ENCODE measurements around the gene HYDIN.
"Not testable (repeated sequence)": the region's sequence is repeated elsewhere in the genome, so short reads cannot be mapped to it uniquely, and the experiment has no call there.

The HYDIN gene

DNA sequence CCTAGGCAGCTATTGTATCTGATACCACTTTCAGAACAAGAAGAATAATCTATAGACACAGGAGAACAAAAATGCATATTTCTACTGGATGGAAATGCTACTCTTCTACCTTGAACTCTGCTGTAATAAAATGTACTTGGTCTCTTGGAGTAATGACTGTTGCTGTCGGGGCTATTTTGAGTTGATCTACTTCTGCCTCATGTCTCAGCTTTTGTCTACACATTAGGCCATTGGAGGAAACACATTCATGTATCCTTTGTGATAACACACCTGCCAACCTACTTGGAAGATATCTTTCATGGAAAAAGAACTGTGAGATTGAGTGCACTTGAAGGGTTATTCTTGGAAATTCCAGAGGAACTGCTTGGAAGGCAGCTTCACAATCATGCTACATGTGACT lies 159.9 kb downstream of the HYDIN start:
- CTCF ChIA-PET; POLR2A ChIA-PET; H3K4me1 ChIP-seq (ENCODE audit: control extremely low read depth in 1 of 4, control insufficient read depth in 4 of 4, insufficient read depth in 4 of 4, low read length in 3 of 4); H3K36me3 ChIP-seq (ENCODE audit: control insufficient read depth in 4 of 4, insufficient read depth in 4 of 4, low read length in 3 of 4); H3K9me3 ChIP-seq (ENCODE audit: control extremely low read depth in 1 of 5, control insufficient read depth in 4 of 5, insufficient read depth in 2 of 5, low read depth in 1 of 5, low read length in 4 of 5); H3K27ac ChIP-seq (ENCODE audit: insufficient read depth in 1 of 2, low read depth in 1 of 2, low read length in 2 of 2, poor library complexity in 1 of 2, severe bottlenecking in 2 of 2); DNase-seq; H3K27me3 ChIP-seq (replicated peaks in 2 of 5; ENCODE audit: control insufficient read depth in 4 of 5, insufficient read depth in 5 of 5, low read length in 4 of 5); H3K4me3 ChIP-seq (ENCODE audit: control insufficient read depth in 1 of 7, extremely low read depth in 1 of 7, insufficient read depth in 4 of 7, low read depth in 2 of 7, low read length in 6 of 7): not testable (repeated sequence)
- no CpG with 5 or more reads among the region's 1 CpG for WGBS (ENCODE audit: insufficient coverage)

GRCh38 chr16:71069842-71070241 lies 160.7 kb downstream of the HYDIN start:
- H3K27me3 ChIP-seq (replicated peaks in 2 of 5; ENCODE audit: control insufficient read depth in 4 of 5, insufficient read depth in 5 of 5, low read length in 4 of 5); CTCF ChIA-PET; H3K4me3 ChIP-seq (ENCODE audit: control insufficient read depth in 1 of 7, extremely low read depth in 1 of 7, insufficient read depth in 4 of 7, low read depth in 2 of 7, low read length in 6 of 7); H3K27ac ChIP-seq (ENCODE audit: insufficient read depth in 1 of 2, low read depth in 1 of 2, low read length in 2 of 2, poor library complexity in 1 of 2, severe bottlenecking in 2 of 2); H3K4me1 ChIP-seq (ENCODE audit: control extremely low read depth in 1 of 4, control insufficient read depth in 4 of 4, insufficient read depth in 4 of 4, low read length in 3 of 4); H3K36me3 ChIP-seq (ENCODE audit: control insufficient read depth in 4 of 4, insufficient read depth in 4 of 4, low read length in 3 of 4); H3K9me3 ChIP-seq (ENCODE audit: control extremely low read depth in 1 of 5, control insufficient read depth in 4 of 5, insufficient read depth in 2 of 5, low read depth in 1 of 5, low read length in 4 of 5); DNase-seq; POLR2A ChIA-PET: not testable (repeated sequence)
- WGBS (ENCODE audit: insufficient coverage) = 92% methylated on average over 2 of the region's 4 CpGs

GRCh38 chr16:71053897-71054609 lies 176.5 kb downstream of the HYDIN start:
- DNase-seq; H3K27me3 ChIP-seq (replicated peaks in 2 of 5; ENCODE audit: control insufficient read depth in 4 of 5, insufficient read depth in 5 of 5, low read length in 4 of 5); CTCF ChIA-PET; H3K27ac ChIP-seq (ENCODE audit: insufficient read depth in 1 of 2, low read depth in 1 of 2, low read length in 2 of 2, poor library complexity in 1 of 2, severe bottlenecking in 2 of 2); H3K36me3 ChIP-seq (ENCODE audit: control insufficient read depth in 4 of 4, insufficient read depth in 4 of 4, low read length in 3 of 4); H3K9me3 ChIP-seq (ENCODE audit: control extremely low read depth in 1 of 5, control insufficient read depth in 4 of 5, insufficient read depth in 2 of 5, low read depth in 1 of 5, low read length in 4 of 5); H3K4me3 ChIP-seq (ENCODE audit: control insufficient read depth in 1 of 7, extremely low read depth in 1 of 7, insufficient read depth in 4 of 7, low read depth in 2 of 7, low read length in 6 of 7); POLR2A ChIA-PET; H3K4me1 ChIP-seq (ENCODE audit: control extremely low read depth in 1 of 4, control insufficient read depth in 4 of 4, insufficient read depth in 4 of 4, low read length in 3 of 4): not testable (repeated sequence)
- no CpG with 5 or more reads among the region's 3 CpGs for WGBS (ENCODE audit: insufficient coverage)

- POLR2A ChIA-PET; H3K27me3 ChIP-seq (replicated peaks in 2 of 5; ENCODE audit: control insufficient read depth in 4 of 5, insufficient read depth in 5 of 5, low read length in 4 of 5); H3K9me3 ChIP-seq (ENCODE audit: control extremely low read depth in 1 of 5, control insufficient read depth in 4 of 5, insufficient read depth in 2 of 5, low read depth in 1 of 5, low read length in 4 of 5); H3K27ac ChIP-seq (ENCODE audit: insufficient read depth in 1 of 2, low read depth in 1 of 2, low read length in 2 of 2, poor library complexity in 1 of 2, severe bottlenecking in 2 of 2); DNase-seq; H3K36me3 ChIP-seq (ENCODE audit: control insufficient read depth in 4 of 4, insufficient read depth in 4 of 4, low read length in 3 of 4); CTCF ChIA-PET; H3K4me3 ChIP-seq (ENCODE audit: control insufficient read depth in 1 of 7, extremely low read depth in 1 of 7, insufficient read depth in 4 of 7, low read depth in 2 of 7, low read length in 6 of 7); H3K4me1 ChIP-seq (ENCODE audit: control extremely low read depth in 1 of 4, control insufficient read depth in 4 of 4, insufficient read depth in 4 of 4, low read length in 3 of 4): not testable (repeated sequence)
- no CpG with 5 or more reads among the region's 2 CpGs for WGBS (ENCODE audit: insufficient coverage)
Observed at GRCh38 chr16:71050307-71050706, 180.2 kb downstream of the HYDIN start.

DNA sequence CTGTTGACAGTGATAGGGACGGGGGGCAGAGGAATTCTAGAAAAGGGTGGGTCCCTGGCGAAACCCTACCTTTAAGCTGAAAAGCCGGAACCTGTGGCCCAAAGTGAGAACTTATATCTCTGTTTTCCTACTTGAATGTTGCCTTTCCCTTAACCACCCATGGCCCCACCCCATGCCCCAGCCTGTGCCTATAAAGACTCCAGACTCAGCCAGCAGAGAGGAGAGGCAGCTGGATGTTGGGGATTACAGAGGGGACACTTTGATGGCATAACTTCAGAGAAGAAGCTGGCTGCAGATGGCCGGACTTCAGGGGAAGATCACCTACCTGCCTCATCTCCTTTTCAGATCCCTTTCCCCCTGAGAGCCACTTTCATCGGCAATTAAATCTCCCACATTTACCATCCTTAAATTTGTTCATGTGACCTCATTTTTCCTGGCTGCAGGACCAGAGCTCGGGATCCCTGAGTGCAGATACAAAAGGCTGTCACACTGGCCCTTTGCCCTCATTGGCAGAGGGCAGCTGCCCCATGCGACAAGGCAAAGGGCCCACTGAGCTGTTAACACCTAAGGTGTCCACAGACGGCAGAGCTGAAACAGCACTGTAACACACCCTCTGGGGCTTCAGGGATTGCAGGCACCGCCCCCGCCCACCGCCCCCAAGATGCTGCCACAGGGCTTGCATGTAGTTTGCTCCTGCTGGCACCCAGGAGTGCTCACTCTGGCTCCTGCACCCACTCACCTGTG lies 191.0 kb downstream of the HYDIN start:
- H3K4me3 ChIP-seq (ENCODE audit: control insufficient read depth in 1 of 7, extremely low read depth in 1 of 7, insufficient read depth in 4 of 7, low read depth in 2 of 7, low read length in 6 of 7); POLR2A ChIA-PET; H3K36me3 ChIP-seq (ENCODE audit: control insufficient read depth in 4 of 4, insufficient read depth in 4 of 4, low read length in 3 of 4); H3K27ac ChIP-seq (ENCODE audit: insufficient read depth in 1 of 2, low read depth in 1 of 2, low read length in 2 of 2, poor library complexity in 1 of 2, severe bottlenecking in 2 of 2); H3K9me3 ChIP-seq (ENCODE audit: control extremely low read depth in 1 of 5, control insufficient read depth in 4 of 5, insufficient read depth in 2 of 5, low read depth in 1 of 5, low read length in 4 of 5); CTCF ChIA-PET; DNase-seq; H3K27me3 ChIP-seq (replicated peaks in 2 of 5; ENCODE audit: control insufficient read depth in 4 of 5, insufficient read depth in 5 of 5, low read length in 4 of 5); H3K4me1 ChIP-seq (ENCODE audit: control extremely low read depth in 1 of 4, control insufficient read depth in 4 of 4, insufficient read depth in 4 of 4, low read length in 3 of 4): not testable (repeated sequence)
- WGBS (ENCODE audit: insufficient coverage) = 100% methylated on average over 1 of the region's 11 CpGs

GRCh38 chr16:71038421-71038820 lies 192.1 kb downstream of the HYDIN start:
- POLR2A ChIA-PET; H3K9me3 ChIP-seq (ENCODE audit: control extremely low read depth in 1 of 5, control insufficient read depth in 4 of 5, insufficient read depth in 2 of 5, low read depth in 1 of 5, low read length in 4 of 5); H3K4me3 ChIP-seq (ENCODE audit: control insufficient read depth in 1 of 7, extremely low read depth in 1 of 7, insufficient read depth in 4 of 7, low read depth in 2 of 7, low read length in 6 of 7); H3K4me1 ChIP-seq (ENCODE audit: control extremely low read depth in 1 of 4, control insufficient read depth in 4 of 4, insufficient read depth in 4 of 4, low read length in 3 of 4); CTCF ChIA-PET; H3K36me3 ChIP-seq (ENCODE audit: control insufficient read depth in 4 of 4, insufficient read depth in 4 of 4, low read length in 3 of 4); H3K27ac ChIP-seq (ENCODE audit: insufficient read depth in 1 of 2, low read depth in 1 of 2, low read length in 2 of 2, poor library complexity in 1 of 2, severe bottlenecking in 2 of 2); H3K27me3 ChIP-seq (replicated peaks in 2 of 5; ENCODE audit: control insufficient read depth in 4 of 5, insufficient read depth in 5 of 5, low read length in 4 of 5); DNase-seq: not testable (repeated sequence)
- no CpG with 5 or more reads among the region's 4 CpGs for WGBS (ENCODE audit: insufficient coverage)

- CTCF ChIA-PET; DNase-seq; H3K4me3 ChIP-seq (ENCODE audit: control insufficient read depth in 1 of 7, extremely low read depth in 1 of 7, insufficient read depth in 4 of 7, low read depth in 2 of 7, low read length in 6 of 7); H3K27ac ChIP-seq (ENCODE audit: insufficient read depth in 1 of 2, low read depth in 1 of 2, low read length in 2 of 2, poor library complexity in 1 of 2, severe bottlenecking in 2 of 2); H3K36me3 ChIP-seq (ENCODE audit: control insufficient read depth in 4 of 4, insufficient read depth in 4 of 4, low read length in 3 of 4); H3K9me3 ChIP-seq (ENCODE audit: control extremely low read depth in 1 of 5, control insufficient read depth in 4 of 5, insufficient read depth in 2 of 5, low read depth in 1 of 5, low read length in 4 of 5); POLR2A ChIA-PET; H3K4me1 ChIP-seq (ENCODE audit: control extremely low read depth in 1 of 4, control insufficient read depth in 4 of 4, insufficient read depth in 4 of 4, low read length in 3 of 4); H3K27me3 ChIP-seq (replicated peaks in 2 of 5; ENCODE audit: control insufficient read depth in 4 of 5, insufficient read depth in 5 of 5, low read length in 4 of 5): not testable (repeated sequence)
- no CpG with 5 or more reads among the region's 6 CpGs for WGBS (ENCODE audit: insufficient coverage)
Observed at GRCh38 chr16:71037987-71038386, 192.5 kb downstream of the HYDIN start.

Data from common myeloid progenitor, CD34-positive (primary cell).